Measurements from ENCODE around the gene FKBP9.
"Not testable (repeated sequence)": the region's sequence is repeated elsewhere in the genome, so short reads cannot be mapped to it uniquely, and the experiment has no call there.

The FKBP9 gene

DNA sequence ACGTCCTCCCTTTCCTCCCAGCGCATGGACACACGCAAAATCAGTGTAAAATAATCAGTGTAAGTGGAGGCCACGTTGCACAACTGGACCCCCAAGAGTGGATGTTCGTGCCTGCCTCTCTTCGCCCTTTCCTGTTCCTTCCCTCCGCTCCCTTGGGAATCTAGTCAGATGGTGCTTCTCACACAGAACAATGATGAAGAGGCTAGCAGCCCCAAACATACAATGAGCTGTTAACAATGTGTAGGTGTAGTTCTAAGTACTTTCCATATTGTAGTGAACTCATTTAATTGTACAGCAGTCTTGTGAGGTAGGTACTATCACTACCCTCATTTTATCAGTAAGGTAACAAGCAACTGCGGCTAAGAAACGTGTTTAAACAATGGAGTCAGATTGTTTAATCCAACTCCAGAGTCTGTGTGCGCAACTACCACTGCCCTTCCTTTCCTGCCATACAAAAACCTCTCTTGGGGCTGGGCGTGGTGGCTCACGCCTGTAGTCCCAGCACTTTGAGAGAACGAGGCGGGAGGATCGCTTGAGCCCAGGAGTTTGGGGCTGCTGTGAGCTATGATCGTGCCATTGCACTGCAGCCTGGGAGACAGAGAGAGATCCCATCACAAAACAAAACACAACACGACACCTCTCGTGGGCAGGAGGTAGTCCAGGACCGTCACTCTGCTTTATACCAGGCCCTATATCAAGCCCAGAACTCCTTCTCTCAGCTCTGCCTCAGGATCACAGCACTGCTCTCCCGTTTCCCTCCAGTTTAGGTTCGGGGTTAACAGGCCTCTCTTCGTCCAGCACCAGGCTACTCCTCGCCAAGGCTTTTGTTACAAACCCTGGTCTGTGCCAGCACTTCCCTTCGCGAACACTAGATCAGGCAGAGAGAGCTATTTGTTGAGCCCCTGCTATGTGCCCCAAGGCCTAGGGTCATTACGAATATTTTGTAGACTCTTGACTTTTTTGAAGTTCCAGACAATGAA is 1.1 kb downstream of the FKBP9 start:
- DNase-seq = no peak

DNA sequence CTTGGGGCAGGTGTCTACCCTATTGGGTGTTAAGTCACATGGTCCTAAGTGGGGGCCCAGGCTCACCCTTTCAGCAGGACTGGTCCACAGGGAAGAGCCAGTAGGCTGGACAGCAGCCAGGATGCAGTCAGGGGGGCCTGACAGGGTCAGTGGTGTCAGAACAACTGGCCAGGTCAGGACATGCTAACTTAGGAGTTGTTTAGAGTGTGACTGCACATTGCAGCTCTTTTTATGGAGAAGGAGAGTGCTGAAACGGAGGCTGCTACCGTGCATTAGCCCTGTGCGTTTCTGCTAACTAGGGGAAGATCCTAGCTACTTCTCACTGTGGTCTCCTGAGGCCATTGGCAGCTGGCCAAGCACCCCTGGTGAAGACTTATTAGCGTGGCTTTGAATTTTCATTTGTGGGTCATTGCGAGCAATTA is 6.7 kb downstream of the FKBP9 start:
- DNase-seq = not testable (repeated sequence)

DNA sequence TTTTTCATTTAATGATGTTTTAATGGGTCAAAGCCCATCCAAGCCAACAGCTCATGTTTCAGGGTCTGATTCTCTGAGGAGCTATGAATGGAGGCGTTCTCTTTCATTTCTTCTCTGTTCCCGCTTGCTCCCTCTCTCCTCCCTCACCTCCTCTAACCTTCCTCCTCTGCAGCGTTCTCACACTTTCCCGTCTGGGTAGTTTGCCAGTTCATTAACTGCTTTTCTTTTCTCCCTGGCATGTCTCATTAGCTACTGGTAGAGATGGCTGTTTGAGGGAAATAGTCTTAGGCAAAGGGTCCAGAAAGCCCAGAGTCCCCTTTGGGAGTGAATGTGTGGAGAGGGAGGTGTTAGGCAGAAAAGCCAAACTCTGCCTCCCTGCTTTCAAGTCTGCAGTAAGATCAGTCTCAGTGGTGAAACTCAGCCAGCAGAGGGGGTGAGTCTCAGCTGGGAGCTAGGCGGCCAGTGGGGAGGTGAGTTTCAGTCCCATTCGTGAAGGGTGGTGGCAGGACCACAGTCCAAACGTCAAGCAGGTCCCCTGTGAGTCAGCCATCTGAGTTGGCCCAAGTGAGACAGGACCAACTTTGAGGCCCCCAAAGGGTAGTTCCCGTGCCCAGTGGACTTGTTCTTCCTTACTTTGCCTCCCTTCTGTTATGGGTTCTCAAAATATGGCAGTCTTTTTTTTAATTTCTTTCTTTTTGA is 7.4 kb downstream of the FKBP9 start:
- not testable (repeated sequence) for DNase-seq

DNA sequence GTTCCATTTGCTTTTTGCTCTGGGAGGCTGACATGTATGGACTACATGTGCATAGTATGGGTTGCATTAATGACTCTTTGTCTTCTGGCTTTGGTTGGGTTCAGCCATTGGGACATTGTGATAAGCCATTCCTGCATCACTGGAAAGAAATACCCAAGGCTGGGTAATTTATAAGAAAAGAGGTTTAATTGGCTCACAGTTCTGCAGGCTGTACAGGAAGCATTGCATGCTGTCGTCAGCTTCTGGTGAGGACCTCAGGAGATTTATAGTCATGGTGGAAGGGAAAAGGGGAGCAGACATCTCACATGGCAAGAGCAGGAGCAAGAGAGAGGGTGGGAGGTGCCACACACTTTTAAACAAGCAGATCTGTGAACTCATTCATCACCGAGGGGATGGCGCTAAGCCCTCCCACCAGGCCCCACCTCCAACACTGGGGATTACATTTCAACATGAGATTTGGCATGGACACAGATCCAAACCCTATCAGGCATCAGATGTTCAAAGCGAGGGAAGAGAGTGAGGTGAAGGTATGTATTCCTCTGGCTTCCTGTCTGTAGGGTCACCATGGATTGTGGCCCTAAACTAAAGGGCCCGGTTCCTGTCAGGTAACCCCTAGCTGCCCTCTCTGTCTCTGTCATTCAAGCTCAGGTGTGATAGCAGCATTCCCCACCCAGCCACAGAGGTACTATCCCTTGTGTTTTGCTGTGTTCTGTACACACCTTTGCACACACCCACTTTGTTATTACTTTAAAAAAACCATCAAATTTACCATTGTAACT is 9.4 kb downstream of the FKBP9 start:
- DNase-seq = not testable (repeated sequence)

DNA sequence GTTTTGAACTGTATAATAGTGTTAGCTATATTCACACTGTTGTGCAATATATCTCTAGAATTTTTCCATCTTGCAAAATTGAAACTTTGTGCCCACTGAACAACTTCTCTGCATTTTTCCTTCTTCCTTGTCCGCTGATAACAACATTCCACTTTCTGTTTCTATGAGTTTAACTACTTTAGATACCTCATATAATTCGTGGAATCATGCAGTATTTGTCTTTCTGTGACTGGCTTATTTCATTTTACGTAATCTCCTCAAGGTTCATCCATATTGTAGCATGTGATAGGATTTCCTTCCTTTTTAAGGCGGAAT is 10.0 kb downstream of the FKBP9 start:
- DNase-seq = not testable (repeated sequence)

DNA sequence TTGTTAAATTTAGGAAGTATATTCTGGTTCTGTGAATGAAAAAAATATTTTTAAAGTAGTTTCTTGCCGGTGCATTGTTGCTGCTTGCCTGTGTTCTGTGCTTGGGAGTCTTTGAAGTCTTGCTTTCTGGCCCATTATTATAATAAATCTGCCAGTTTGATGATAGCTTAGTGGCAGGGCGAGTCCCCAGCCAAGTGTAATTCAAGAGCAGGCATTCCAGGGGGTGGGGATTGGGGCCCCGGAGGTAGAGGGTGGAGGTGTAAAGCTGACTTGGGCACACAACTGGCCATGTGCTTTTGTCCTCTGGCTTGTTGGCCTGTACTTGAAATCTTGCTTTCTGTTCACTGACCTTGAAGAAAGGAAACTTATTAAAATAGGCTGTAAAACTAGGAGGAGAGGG is 14.7 kb downstream of the FKBP9 start:
- not testable (repeated sequence) for DNase-seq

DNA sequence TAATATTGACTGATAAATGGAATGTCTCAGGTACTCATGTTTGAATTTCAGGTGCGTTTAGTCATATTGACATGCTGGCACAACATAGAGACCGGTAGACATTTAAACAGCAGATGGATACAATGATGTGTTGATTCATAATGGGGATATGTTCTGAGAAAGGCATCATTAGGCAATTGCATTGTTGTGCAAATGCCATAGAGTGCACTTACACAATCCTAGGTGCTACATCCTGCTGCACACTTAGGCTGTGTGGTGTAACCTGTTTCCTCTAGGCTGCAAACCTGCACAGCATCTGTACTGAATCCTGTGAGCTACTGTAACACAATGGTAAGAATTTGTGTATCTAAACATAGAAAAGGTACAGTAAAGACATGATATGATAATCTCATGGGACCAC is 19.9 kb downstream of the FKBP9 start:
- DNase-seq = not testable (repeated sequence)

DNA sequence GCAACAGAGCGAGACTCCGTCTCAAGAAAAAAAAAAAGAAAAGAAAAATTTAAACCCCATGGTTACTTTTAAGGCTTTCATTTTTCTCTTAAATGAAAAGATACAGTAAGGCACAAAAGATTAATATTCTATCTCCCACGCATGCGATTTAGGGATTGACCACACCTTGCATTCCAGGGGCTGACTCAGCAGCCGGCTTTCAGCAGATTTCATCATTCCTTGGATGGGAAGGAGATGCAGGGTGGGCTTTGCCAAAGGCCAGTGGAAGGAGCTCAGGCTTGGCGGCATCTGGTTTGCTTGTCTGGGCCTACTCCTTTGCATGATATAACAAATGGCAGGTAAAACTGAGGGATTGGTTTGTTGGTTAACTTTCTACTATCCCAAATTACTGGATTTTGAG is 22.0 kb downstream of the FKBP9 start:
- not testable (repeated sequence) for DNase-seq

DNA sequence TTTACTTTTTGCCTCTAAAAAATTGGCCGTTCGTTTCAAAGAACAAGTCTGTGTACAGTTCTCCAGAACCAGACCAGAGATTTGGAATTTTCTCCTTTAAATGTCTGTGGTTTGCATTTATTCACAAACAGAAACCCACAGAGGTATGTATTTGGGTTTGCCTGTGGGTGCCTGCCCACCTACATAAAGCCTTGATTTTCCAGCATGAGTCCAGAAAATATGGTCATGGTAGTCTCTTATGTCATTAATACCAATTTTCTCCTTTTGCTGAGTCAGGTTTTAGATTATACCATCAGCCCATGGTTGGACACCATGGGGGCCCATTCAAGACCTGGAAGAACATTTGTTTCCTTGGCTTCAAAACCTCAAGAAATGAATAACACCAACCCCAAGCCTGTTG is 22.7 kb downstream of the FKBP9 start:
- DNase-seq = not testable (repeated sequence)

DNA sequence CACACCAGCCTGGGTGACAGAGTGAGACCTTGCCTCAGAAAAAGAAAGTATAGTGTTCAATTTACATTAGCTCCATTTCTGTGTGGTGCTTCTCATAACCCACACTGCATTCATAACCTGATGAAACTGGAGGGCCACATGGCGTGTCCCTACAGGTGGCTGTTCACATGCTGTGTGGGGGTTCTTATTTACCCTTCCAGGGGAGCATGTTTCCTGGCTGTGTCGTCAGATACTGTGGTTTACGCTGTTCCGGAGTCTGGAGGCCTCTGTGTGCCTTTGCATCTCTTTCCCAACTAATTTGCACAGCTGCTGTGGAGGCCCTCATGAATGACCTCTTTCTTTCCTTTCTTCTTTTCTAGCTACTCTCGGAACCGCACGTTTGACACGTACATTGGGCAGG is 30.9 kb downstream of the FKBP9 start:
- not testable (repeated sequence) for DNase-seq

DNA sequence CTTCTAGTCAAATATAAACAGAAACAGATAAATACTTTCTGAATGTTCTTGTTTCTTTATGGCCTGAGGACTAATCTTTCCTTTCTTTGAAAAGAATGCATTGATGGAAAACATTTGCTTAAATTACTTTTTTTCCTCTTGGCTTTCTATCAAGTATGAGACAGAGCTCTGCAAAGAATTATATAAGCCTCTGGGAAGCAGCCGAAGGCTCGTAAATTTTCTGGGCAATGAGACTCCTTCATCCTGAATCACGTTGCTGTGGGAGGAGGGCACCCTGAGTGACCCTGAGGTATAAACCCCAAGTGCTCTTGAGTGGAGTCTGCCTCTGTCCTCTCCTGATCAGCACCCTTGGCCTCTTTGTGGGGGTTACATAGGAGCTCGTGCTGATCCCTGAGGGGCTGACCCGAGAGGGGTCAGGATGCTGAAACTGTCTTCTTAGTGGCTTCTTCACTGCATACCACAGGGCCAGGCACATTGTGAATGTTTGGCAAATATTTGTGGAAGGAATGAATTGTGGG is 33.9 kb downstream of the FKBP9 start:
- not testable (repeated sequence) for DNase-seq

DNA sequence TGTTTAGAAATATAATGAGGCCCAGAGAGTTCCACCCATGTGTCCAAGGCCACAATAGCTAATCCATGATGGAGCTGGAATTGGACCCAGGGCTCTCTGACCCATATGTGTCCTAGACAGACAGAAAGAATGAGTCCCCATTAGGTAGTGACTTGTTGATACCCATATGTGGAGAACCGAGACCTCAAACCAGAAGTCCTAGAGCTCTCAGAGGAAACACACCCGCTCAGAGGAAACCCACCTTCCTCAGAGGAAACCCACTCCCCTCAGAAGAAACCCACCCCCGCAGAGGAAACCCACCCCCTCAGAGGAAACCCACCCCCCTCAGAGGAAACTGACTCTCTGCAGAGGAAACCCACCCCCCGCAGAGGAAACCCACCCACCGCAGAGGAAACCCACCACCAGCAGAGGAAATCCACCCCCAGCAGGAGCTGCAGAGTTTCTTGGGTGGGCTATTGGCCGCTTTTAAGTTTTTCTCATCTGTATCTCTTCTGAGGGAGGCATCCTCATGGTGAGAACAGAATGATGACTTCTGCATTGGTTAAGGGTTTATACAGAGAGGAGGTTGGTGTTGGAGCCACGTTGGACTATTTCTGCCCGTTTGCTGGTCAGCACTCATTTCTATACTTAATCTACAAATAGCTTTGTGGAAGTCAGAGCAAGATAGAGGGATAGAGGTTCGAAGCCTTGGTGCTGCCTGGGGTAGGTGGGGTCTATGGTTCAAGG is 34.9 kb downstream of the FKBP9 start:
- not testable (repeated sequence) for DNase-seq

DNA sequence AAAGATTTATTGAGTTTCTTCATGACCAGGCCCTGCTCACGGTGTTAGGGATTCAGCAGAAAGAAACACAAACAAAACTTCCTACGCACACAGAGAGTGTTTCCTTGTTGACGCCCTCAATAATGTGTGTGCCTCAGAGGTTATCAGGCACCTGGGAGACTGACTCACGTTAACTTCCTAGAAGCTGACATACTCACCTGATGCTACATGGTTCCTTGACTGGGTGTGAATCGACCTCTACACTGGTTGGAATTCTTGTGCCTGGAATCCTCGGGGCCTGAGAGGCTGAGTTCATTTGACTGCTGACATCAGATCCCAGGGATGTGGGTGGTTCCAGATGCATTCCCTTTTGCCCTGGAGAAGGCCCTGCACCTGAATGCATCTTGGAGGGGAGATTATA is 35.5 kb downstream of the FKBP9 start:
- not testable (repeated sequence) for DNase-seq

DNA sequence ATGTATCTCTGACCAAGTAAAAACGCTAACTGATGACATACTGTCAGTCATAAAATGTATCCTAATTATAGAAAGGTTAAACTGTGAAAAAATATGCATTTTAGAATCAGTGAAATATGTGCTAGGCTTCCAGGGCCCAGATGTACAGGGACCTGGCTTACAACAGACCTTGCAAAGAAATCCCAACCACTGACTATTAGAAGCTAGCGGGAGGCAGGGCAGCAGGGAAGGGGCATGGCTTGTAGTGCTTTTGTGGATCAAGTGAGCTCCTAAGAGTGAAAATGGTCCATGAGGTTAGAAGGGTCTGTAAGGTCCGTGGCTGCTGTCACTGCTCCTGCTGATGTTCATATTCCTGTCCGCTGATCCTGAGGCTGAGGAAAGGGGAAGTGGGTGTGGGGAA is 40.7 kb downstream of the FKBP9 start:
- not testable (repeated sequence) for DNase-seq

DNA sequence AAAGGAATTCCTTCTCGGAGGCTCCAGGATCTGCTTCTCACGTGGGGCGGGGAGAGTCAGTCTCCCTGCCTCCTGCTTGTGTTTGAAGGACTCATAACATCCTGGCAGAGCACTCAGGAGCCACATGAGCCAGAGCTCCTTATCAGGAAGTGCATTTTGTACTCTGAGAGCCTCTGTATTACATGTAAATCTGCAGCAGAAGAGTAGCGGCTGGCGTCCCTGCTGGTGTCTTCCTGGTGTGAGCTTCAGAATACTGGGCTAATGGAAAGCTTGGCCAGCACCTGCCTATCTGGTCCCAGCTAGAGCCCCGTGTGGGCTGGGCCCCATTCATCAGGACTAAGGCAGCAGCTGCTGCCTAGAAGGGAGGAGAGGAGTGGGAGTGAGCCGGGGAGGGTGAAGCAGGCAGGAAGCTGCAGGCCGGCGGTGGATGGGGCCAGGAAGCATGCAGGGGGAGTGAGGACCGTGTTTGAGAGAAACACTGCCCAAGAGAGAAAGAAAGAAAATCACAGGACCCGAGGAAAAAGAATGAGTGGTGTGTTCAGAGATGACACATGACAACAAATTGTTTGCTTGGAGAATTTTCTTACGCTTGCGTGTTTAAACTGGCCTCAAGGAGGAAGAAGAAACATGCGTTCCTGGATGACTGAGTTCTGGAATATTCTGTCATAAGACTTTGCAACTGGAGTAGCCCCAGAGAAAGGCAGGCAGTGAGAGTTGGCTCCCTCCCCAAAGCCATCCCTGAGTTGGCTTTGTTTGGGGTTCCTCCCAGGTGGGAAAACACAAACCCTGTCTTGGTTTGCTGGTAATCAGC is 41.3 kb downstream of the FKBP9 start:
- not testable (repeated sequence) for DNase-seq

DNA sequence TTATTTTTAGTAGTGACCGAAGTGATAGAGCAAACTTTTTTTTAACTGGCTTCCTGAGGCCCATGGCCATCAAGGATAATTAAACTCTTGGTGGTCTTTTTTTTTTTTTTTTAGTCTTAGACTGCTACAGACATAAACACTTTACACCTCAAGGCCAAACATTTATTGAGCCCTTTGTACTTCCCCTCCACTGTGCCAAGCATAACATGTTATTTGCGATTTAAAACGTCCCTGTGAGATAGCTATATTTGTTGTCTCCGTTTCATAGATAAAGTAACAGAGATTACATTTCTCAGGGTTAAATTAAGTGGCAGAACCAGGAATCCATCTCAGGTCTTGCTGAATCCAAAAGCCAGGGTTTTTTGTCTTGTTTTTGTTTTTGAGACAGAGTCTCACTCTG is 42.1 kb downstream of the FKBP9 start:
- not testable (repeated sequence) for DNase-seq

DNA sequence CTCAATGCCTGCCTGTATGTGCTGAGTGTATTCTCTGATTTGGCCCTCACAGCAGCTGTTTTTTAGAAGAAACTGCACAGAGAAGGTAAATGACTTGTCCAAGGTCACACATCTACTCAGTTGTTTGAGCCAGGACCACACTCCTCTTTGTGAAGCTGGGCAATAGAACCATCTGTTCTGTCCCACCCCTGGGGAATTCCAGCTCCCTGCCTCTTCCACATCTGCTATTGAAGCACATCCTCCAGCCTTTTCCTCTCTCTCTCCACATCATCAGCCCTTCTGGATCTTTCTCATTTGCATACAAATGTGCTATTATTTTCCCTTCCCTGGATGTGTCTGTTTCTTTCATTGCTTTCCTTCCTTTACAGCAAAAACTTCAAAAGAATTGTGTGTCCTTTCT is 45.9 kb downstream of the FKBP9 start:
- not testable (repeated sequence) for DNase-seq

DNA sequence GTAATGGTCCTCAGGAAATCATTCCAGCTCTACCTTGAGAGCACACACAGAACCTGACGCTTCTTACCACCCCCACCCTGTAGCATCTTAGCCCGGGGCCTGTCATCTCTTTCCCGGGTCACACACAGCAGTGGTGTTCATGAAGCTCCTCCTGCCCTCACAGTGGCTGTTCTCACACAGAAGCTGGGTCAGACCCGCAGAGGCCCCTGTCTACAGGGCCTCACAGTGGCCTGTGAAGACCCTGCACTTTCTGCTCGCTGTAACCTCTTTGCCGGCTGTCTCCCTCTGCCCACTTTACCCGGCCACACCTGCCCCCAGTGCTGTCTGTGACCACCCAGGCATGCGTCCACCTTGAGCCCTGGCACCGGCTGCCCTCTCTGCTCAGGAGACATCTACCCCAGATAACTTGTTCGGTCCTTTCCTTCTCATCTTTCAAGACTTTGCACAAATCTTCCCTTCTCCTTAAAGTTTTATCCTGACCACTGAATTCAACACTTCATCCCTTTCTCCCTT is 46.9 kb downstream of the FKBP9 start:
- not testable (repeated sequence) for DNase-seq

DNA sequence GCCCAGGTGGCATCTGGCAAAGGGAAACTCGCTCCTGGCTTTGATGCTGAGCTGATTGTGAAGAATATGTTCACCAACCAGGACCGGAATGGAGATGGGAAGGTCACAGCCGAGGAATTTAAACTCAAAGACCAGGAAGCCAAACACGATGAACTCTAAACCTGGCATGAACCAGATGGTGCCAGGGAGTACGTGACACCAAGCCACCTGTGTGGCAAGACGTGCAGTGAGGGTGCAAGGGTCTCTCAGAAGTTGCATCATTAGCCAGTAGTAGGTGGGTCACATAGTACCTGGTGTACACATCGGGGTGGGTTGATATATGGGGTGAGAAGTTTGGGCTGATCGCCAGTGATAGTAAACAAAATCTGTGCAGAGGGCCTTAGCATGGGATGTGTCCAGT is 48.0 kb downstream of the FKBP9 start:
- not testable (repeated sequence) for DNase-seq

DNA sequence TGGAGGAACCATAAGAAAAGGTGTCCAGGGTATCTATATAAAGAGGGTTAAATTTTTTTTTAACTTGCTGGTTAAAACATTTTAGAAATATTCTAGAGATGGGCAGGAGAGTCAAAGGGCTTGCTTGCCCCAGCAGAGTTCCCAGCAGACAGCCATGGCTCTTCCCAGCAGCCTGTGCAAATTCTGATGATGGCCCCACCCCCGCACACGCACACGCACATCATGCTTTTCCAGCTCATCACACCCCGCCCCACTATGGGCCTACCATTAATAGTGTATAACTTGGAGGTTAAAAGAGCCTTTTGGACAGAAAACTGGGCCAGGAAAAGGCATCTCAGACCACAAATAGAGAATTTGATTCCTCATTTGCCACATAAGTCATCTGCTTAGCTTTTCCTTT is 48.5 kb downstream of the FKBP9 start:
- DNase-seq = not testable (repeated sequence)

DNA sequence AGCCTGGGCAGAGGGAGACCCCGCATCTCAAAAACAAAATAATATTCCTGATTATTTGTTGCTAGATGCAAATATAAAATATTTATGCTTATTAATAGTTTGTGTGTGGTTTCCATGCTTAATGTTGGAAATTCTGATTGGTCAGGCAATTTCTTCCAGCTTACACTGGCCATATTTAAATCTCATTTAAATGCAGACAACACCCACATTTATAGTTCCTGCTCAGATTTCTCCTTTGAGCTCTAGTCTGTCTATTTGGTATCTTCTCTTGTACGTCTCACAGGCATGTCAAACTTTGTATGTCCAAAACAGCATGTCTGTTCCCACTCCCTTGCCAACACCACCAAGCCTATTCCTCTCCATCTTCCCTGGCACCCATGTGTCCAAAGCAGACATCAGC is 52.5 kb downstream of the FKBP9 start:
- DNase-seq = no peak

All from stimulated activated CD4-positive, alpha-beta T cell treated with anti-CD3 and anti-CD28 coated beads, Interleukin-2, amount 100 ng/mL, for 48 hours (primary cell).